ENCODE results near the gene LHFPL6.

Gene LHFPL6

GRCh38 chr13:39602614-39603366 is at the start of gene LHFPL6:
Gene LHFPL6 (minus strand): TSS chr13:39603193.
- TF ChIP-seq, protein P1, sequence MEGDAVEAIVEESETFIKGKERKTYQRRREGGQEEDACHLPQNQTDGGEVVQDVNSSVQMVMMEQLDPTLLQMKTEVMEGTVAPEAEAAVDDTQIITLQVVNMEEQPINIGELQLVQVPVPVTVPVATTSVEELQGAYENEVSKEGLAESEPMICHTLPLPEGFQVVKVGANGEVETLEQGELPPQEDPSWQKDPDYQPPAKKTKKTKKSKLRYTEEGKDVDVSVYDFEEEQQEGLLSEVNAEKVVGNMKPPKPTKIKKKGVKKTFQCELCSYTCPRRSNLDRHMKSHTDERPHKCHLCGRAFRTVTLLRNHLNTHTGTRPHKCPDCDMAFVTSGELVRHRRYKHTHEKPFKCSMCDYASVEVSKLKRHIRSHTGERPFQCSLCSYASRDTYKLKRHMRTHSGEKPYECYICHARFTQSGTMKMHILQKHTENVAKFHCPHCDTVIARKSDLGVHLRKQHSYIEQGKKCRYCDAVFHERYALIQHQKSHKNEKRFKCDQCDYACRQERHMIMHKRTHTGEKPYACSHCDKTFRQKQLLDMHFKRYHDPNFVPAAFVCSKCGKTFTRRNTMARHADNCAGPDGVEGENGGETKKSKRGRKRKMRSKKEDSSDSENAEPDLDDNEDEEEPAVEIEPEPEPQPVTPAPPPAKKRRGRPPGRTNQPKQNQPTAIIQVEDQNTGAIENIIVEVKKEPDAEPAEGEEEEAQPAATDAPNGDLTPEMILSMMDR (IDR thresholded peaks at IDR 0.05): no peak
- Histone ChIP-seq H3K4me3 (ENCODE audit: low read depth in 1 of 2, low read length in 1 of 2) (no peak within 1 kb of the TSS), H3K9me3 (no peaks in the 10 kb centered on the region), H3K27ac (no peak within 1 kb of the TSS), H3K36me3 (no peaks in the 10 kb centered on the region), H3K4me1 (ENCODE audit: control insufficient read depth in 1 of 2, insufficient read depth in 1 of 2, low read depth in 1 of 2, low read length in 1 of 2) (peaks cover 0 to 11% of the 10 kb centered on the region in 2 experiments), H3K27me3 (peaks cover 75% of the 10 kb centered on the region)

GRCh38 chr13:39646122-39646521 is 43.1 kb upstream of the LHFPL6 start:
- H3K9me3 ChIP-seq: no peaks in the 10 kb centered on the region
- no peaks in the 10 kb centered on the region for H3K27me3 ChIP-seq
- H3K4me1 ChIP-seq (ENCODE audit: control insufficient read depth in 1 of 2, insufficient read depth in 1 of 2, low read depth in 1 of 2, low read length in 1 of 2): no peaks in the 10 kb centered on the region
- no peak overlapping the region for H3K27ac ChIP-seq
- no peak overlapping the region for H3K4me3 ChIP-seq (ENCODE audit: low read depth in 1 of 2, low read length in 1 of 2)
- H3K36me3 ChIP-seq: no peaks in the 10 kb centered on the region
- TF ChIP-seq, protein P1 (IDR thresholded peaks at IDR 0.05): no peak

DNA sequence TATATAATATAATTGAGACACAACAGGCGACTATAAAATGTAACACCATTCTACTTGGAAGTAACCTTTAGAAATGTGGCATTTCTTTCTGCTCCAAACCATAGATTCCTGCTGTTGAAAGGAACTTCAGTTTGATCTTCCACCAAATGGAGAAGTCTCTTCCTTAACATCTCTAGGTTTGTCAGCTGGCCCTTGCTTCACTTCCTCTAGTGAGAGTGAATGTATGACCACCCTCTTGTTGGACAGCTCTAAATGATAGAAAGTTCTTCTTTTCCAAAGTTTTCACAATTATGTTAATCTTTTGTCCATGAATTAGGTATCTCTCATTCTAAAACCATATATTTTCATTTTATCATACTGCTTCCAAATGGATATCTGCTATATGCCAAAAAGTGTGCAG is 38.7 kb upstream of the LHFPL6 start:
- no peaks in the 10 kb centered on the region for H3K4me1 ChIP-seq (ENCODE audit: control insufficient read depth in 1 of 2, insufficient read depth in 1 of 2, low read depth in 1 of 2, low read length in 1 of 2)
- TF ChIP-seq, protein P1 (IDR thresholded peaks at IDR 0.05): no peak

GRCh38 chr13:39637890-39638289 is 34.9 kb upstream of the LHFPL6 start:
- no peaks in the 10 kb centered on the region for H3K27me3 ChIP-seq
- no peaks in the 10 kb centered on the region for H3K4me1 ChIP-seq (ENCODE audit: control insufficient read depth in 1 of 2, insufficient read depth in 1 of 2, low read depth in 1 of 2, low read length in 1 of 2)
- no peak overlapping the region for H3K4me3 ChIP-seq (ENCODE audit: low read depth in 1 of 2, low read length in 1 of 2)
- no peak overlapping the region for H3K27ac ChIP-seq
- H3K9me3 ChIP-seq: no peaks in the 10 kb centered on the region
- no peaks in the 10 kb centered on the region for H3K36me3 ChIP-seq
- TF ChIP-seq, protein P1 (IDR thresholded peaks at IDR 0.05): no peak

More for the DNA sequence above, 38.7 kb upstream of the LHFPL6 start:
- no peaks in the 10 kb centered on the region for H3K36me3 ChIP-seq
- H3K9me3 ChIP-seq: no peaks in the 10 kb centered on the region
- no peak overlapping the region for H3K4me3 ChIP-seq (ENCODE audit: low read depth in 1 of 2, low read length in 1 of 2)
- H3K27ac ChIP-seq: no peak overlapping the region
- H3K27me3 ChIP-seq: no peaks in the 10 kb centered on the region

DNA sequence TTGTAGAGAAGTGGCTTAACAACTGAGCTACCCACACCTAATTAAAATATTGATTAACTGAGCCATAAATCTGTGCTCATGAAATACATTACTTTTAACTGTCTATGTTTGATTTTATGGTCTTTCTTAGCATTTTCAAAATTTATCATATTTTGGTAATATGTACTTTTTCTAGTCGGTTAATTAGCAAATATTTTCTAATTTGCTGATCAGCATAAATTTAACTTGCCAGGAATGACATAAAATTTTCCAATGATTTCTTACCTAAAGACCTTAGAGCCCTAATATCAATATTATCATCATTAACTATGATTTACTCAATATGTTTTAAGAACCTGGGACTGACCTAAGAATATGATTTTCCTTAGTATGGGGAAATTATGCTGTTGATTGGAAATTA is 32.6 kb upstream of the LHFPL6 start:
- H3K27ac ChIP-seq: no peak overlapping the region
- no peaks in the 10 kb centered on the region for H3K4me1 ChIP-seq (ENCODE audit: control insufficient read depth in 1 of 2, insufficient read depth in 1 of 2, low read depth in 1 of 2, low read length in 1 of 2)
- TF ChIP-seq, protein P1 (IDR thresholded peaks at IDR 0.05): no peak
- no peak overlapping the region for H3K4me3 ChIP-seq (ENCODE audit: low read depth in 1 of 2, low read length in 1 of 2)
- no peaks in the 10 kb centered on the region for H3K9me3 ChIP-seq
- H3K36me3 ChIP-seq: no peaks in the 10 kb centered on the region
- H3K27me3 ChIP-seq: no peaks in the 10 kb centered on the region
